Epidermal melanocyte (primary cell): ENCODE results near the gene CD200.
"Not testable (repeated sequence)": the region's sequence is repeated elsewhere in the genome, so short reads cannot be mapped to it uniquely, and the experiment has no call there.

ENCODE experiments used
- DNase-seq: peaks from one replicate; pipeline ENCODE4 v3.0.0; 2011; ENCODE audit warnings: low spot score; ENCODE audit not compliant: insufficient read length

Gene CD200

GRCh38 chr3:112357930-112358780, 25.2 kb downstream of the CD200 start:
- DNase-seq: no peak

DNA sequence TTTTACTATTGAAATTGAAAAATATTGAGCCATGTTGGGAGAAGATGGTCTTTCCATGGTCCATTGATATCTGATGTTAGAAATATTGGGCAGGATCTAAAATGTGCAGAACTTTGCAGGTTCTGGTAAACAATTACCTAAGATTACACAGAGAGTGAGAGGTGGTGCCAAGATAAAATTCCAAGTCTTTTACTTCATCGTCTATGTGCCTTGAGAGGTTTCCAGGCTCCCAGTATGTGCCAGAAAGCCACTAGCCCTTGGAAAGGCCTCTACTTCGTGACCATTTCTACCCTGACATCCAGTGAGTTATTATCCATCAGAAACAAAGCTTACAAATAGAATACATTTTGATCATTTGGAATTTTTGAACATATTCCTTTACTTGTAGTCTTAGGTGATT, 27.6 kb downstream of the CD200 start:
- no peak for DNase-seq

DNA sequence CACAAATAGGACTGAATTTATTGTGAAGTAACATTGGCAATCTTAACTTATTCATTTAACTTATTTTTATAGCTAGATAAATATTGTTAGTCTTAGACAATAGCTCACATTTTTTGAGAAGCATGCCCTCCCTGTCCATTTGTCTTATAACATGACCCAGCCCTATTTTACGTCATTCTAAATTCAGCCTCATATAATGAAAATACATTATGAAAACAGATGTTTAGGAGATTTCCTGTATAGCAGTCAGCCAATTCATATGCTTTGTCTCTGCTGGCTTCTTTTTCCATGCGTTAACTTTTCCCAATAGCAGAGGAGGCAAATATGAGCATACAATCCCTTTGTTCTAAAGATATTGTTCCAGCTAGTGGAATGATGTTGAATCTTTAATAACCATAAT, 29.3 kb downstream of the CD200 start:
- DNase-seq: no peak

DNA sequence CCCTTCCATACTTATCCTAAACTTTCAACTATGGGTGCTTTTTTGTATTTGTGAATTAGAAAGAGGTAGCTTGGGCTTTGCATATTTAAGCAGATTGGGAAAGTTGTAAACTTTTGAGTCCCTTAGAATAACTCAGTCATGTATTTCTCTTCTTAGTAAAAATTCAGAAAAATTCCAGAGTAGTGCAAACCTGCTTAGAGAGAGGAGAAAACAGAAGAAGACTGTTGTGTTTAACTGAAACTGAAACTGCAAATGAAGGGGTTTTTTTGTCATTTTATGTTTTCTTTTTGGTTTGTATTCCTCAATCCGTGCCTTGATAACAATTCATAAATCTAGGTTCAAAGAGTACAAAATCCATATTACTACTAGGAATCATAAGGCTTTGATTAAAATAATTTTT, 31.3 kb downstream of the CD200 start:
- no peak for DNase-seq

- DNase-seq: no peak
These were observed 32.1 kb downstream of the CD200 start for GRCh38 chr3:112365035-112365434.

GRCh38 chr3:112365636-112366035, 32.7 kb downstream of the CD200 start:
- no peak for DNase-seq

DNA sequence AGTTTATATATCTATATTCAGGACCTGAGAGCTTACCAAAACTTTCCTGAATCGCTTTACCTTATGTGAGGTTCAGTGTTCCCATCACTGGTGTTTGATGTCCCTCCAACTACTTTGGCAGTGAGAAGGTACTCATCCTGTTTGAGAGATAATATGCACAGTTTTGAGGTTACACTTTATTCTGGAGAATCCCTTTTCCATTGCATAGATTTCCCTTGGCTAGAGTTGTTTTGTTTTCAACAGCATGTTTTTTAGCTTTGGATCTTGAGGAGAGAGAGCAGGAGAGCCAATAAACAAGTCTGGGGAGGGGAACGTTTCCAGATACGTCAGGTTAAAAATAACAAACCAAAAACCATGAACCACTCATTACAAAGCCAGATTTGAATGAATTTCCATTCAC, 33.6 kb downstream of the CD200 start:
- no peak for DNase-seq

DNA sequence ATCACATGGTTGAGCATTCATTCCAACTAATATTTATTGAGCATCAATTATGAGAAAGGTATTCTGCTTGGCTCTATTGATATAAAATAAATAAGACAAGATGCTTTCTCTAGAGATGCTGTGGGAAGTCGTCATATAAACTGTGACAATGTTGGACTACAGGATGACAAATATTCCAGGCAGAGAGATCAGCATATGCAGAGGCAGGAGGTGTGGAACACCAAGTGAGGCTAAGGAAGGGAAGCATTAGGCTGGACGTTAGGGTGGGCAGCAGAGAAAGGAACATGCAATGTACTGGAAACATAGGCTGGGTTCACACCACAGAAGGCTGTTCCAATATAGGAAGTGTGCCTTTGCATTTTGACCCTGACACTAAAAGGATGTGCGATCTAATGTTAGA, 38.6 kb downstream of the CD200 start:
- no peak for DNase-seq

DNA sequence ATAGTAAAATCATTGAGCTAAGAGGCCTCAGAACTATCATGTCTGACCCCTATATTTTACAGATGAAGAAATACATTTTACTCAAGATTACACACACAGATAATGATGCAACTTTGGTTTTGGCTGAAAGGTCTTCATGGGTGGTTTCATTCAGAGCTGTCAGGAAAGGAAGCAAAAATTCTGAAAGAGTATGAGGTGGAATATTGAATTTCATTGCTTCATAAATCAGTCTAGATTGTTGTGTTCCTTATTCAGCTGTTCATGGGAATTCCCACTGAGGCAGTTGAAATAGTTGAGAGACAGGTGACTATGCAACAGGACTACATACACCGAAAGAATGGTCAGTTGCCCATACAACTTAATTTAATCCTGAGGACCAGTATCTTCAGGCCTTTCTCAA, 39.4 kb downstream of the CD200 start:
- no peak for DNase-seq

DNA sequence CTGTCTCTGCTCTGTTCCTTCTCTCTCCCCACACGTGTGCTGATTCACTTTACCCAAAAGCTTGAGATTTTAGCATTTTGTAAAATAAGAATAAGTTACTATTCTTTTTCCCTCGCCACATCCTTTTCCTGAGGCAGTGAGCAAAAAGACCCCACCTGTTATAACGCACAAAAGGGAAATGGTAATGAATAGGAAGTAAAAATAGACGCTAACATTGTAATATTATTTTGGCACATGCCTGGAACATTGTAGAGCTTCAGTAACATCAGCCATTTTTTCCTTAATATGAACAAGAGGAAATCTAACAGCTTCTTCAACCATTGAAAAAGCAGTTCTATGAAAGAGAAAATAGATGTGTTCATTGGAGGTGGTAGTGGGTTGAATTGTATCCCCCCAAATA, 40.5 kb downstream of the CD200 start:
- no peak for DNase-seq

GRCh38 chr3:112373924-112374323, 41.0 kb downstream of the CD200 start:
- DNase-seq: no peak

- no peak for DNase-seq
These were observed 41.4 kb downstream of the CD200 start for GRCh38 chr3:112374333-112374734.

DNA sequence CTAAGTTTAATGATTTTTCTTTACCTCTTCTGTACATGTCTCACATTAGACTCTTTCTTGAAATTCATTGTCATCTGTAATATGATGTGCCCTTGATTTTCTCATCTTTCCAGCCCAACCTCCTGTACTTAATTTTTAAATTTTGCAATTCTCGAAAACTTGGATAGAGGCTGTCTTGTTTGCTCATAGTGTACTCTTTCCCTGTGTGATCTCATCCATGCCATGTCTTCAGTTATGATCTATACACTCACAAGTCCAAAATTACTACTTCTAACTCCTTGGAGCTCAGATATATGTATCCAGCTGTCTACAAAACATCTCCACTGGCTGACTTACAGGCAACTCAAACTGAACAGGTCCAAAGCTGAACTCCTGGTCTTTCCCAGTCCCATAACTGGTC, 42.2 kb downstream of the CD200 start:
- DNase-seq: no peak

- no peak for DNase-seq
These were observed 43.4 kb downstream of the CD200 start for GRCh38 chr3:112376241-112376911.

GRCh38 chr3:112376992-112377391, 44.0 kb downstream of the CD200 start:
- DNase-seq: no peak

- peak; percentile 28 for DNase-seq
These were observed 44.7 kb downstream of the CD200 start for GRCh38 chr3:112377568-112378071.

DNA sequence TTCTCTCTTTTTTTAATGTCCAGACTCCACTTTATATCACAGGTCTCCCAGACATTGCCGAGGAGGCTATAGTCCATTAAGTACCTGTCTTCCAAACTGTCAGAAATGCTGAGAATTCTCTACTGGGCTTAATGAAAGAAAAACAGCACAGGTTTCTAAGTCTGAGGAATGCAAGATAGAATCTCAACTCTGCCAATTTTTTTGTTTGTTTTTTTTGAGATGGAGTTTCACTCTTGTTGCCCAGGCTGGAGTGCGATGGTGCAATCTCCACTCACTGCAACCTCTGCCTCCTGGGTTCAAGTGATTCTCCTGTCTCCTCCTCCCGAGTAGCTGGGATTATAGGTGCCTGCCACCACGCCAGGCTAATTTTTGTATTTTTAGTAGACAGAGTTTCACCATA, 45.4 kb downstream of the CD200 start:
- DNase-seq: not testable (repeated sequence)

DNA sequence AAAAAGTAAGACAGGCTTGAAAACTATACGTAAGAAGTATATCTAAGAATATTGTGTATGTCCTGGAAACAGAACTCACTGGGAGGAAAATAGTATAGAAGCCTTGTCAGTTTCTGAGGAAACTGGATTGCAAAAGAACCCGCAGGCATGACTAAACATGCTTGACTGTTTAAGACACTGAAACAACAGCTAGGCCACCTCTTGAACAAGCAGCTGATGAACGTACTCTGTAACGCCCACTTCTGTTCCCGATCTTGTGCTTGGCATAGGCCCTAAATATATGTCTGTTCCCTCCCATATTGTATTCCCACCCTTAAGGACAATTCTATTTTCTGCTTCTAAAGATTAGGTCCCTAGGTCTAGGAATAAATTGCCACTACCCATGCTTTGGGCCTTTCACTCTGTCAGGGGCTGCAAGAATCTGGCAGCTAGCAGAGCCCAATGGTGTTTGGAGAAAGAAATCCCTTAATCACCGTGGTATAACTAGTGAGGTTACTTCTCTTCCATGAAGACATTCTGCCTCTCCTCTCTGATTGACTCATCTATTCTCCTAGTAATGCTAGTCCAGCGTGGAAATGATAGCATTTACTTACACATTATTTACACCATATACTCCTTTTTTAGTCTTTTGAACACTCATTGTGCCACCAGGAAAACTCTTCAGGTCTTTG, 46.2 kb downstream of the CD200 start:
- no peak for DNase-seq

- DNase-seq: no peak
These were observed 49.0 kb downstream of the CD200 start for GRCh38 chr3:112381673-112382542.

DNA sequence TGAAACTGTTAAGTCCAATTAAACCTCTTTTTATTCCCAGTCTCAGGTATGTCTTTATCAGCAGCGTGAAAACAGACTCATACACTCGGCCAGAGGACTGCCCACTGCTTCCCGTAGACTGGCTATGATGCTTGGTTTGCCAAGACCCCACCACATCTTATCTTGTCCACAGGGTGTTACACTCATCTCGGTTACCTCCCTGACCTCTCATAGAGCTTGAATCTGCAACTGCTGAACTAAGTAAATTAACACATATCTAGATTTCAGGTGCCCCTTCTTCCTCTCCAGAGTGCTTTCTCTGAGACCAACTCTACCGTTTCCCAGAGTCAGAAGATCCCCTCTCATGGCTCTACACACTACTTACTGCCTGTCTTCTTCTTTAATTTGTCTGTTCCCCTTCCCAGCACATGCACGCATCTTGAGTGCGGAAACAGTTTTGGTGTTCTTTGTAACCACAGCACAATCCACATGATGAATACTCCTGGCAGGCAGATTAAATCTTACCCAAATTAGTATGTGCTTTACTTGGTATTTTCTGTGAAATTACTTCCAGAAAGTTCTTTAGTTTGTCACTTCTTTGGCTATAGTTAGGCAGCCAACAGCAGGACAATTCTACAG, 49.7 kb downstream of the CD200 start:
- DNase-seq: no peak

- DNase-seq: no peak
These were observed 51.8 kb downstream of the CD200 start for GRCh38 chr3:112384769-112385168.
